Activated CD8-positive, alpha-beta T cell treated with anti-CD3 and anti-CD28 coated beads, Interleukin-2, amount 10 ng/mL, durations not matched to agents 7 days and 5 days (primary cell): ENCODE measurements around the gene MRS2. TPM values are rescaled to one million over a fixed set of nuclear protein-coding genes. Genes with fewer than 3 reads are reported as not detected.
A peak's percentile ranks its signal among the peaks of the same experiment; 100 is the strongest.
"Not testable (repeated sequence)": the region's sequence is repeated elsewhere in the genome, so short reads cannot be mapped to it uniquely, and the experiment has no call there.

Source experiments
- ATAC-seq: fragments of 150-1000 bp; cut with Tn5 transposase; one replicate; pipeline ENCODE4 v1.10.0; 2021; ENCODE audit warnings: moderate library complexity
- CTCF ChIA-PET: fragments of 350-600 bp; sonication (Branson Sonifier 250); formaldehyde crosslinking; loops from one replicate; lab custom pipeline; 2021; ENCODE audit warnings: antibody characterized with exemption; lab: Charles Lee
- POLR2A ChIA-PET: fragments of 350-600 bp; sonication (Branson Sonifier 250); formaldehyde crosslinking; loops from one replicate; lab custom pipeline; 2021; ENCODE audit warnings: antibody characterized with exemption; lab: Charles Lee
- DNase-seq: peaks from one replicate; pipeline ENCODE4 v3.0.0-alpha.2; 2020
- H3K27ac Mint-ChIP-seq: one replicate; pipeline ENCODE4 v1.8.0; 2021; ENCODE audit warnings: mild to moderate bottlenecking, mixed read lengths
- H3K27me3 Mint-ChIP-seq: one replicate; pipeline ENCODE4 v1.8.0; 2021; ENCODE audit warnings: low read depth, mixed read lengths
- H3K36me3 Mint-ChIP-seq: one replicate; pipeline ENCODE4 v1.8.0; 2021; ENCODE audit warnings: low read depth, mixed read lengths
- H3K4me1 Mint-ChIP-seq: one replicate; pipeline ENCODE4 v1.8.0; 2021; ENCODE audit warnings: low read depth, mixed read lengths
- H3K4me3 Mint-ChIP-seq: one replicate; pipeline ENCODE4 v1.8.0; 2021; ENCODE audit warnings: mild to moderate bottlenecking, mixed read lengths
- H3K9me3 Mint-ChIP-seq: one replicate; pipeline ENCODE4 v1.8.0; 2022; ENCODE audit warnings: mixed read lengths; ENCODE audit not compliant: insufficient read depth
- total RNA-seq, 2 experiments: library from RNA; stranded (reverse); gene quantifications; one replicate each; pipeline ENCODE4 v1.2.3, GENCODE V29; 2021

MRS2 gene
- total RNA-seq, 2 experiments from 2014 or later: 20.3 to 21.3 TPM

- H3K4me1 Mint-ChIP-seq, H3K27ac Mint-ChIP-seq, POLR2A ChIA-PET, H3K9me3 Mint-ChIP-seq, DNase-seq, H3K27me3 Mint-ChIP-seq, H3K4me3 Mint-ChIP-seq, ATAC-seq: not testable (repeated sequence)
- H3K36me3 Mint-ChIP-seq: peaks cover 36% of the 10 kb centered on the region
- CTCF ChIA-PET: interaction anchor here (1.0 to 1.7 kb wide), 2 partner anchors 12 to 16 kb away, joined by 3 to 6 read pairs; partner anchors contain the start of gene MRS2
These were observed 11.8 kb downstream of the MRS2 start for GRCh38 chr6:24414531-24414930.

GRCh38 chr6:24415753-24416152, 13.0 kb downstream of the MRS2 start:
- DNase-seq: no peak
- POLR2A ChIA-PET: no interaction called here
- peaks cover 4% of the 10 kb centered on the region for H3K4me1 Mint-ChIP-seq
- H3K4me3 Mint-ChIP-seq: no peak overlapping the region
- H3K27me3 Mint-ChIP-seq: no peaks in the 10 kb centered on the region
- CTCF ChIA-PET: interaction anchor here (0.5 to 1.3 kb wide), 3 partner anchors 13 to 166 kb away, joined by 3 to 6 read pairs (median 3); partner anchors contain the start of gene MRS2
- no peak for ATAC-seq
- H3K27ac Mint-ChIP-seq: no peak overlapping the region
- no peaks in the 10 kb centered on the region for H3K9me3 Mint-ChIP-seq
- peaks cover 38% of the 10 kb centered on the region for H3K36me3 Mint-ChIP-seq

GRCh38 chr6:24419526-24419925, 16.8 kb downstream of the MRS2 start:
- Mint-ChIP-seq H3K9me3 (no peaks in the 10 kb centered on the region), H3K36me3 (peaks cover 42% of the 10 kb centered on the region), H3K4me3 (no peak overlapping the region), H3K27me3 (no peaks in the 10 kb centered on the region), H3K27ac (no peak overlapping the region), H3K4me1 (no peaks in the 10 kb centered on the region)
- ATAC-seq: no peak
- ChIA-PET POLR2A (no interaction called here), CTCF (interaction anchor here (1.1 to 3.8 kb wide), 3 partner anchors 9 to 247 kb away, joined by 3 to 22 read pairs (median 3); partner anchors contain the start of genes ACOT13 and TDP2)
- DNase-seq: no peak

- H3K27me3 Mint-ChIP-seq: no peaks in the 10 kb centered on the region
- no peak overlapping the region for H3K27ac Mint-ChIP-seq
- CTCF ChIA-PET: interaction anchor here (1.1 to 1.9 kb wide), 3 partner anchors 16 to 96 kb away, joined by 3 to 8 read pairs (median 3); no protein-coding TSS in a partner anchor
- ATAC-seq (no peak), DNase-seq (no peak)
- H3K4me1 Mint-ChIP-seq: no peaks in the 10 kb centered on the region
- POLR2A ChIA-PET: no interaction called here
- no peaks in the 10 kb centered on the region for H3K9me3 Mint-ChIP-seq
- no peak overlapping the region for H3K4me3 Mint-ChIP-seq
- H3K36me3 Mint-ChIP-seq: peaks cover 31% of the 10 kb centered on the region
These were observed 22.4 kb downstream of the MRS2 start for GRCh38 chr6:24425091-24425490.

GRCh38 chr6:24426729-24427446, 24.2 kb downstream of the MRS2 start:
- DNase-seq (no peak), ATAC-seq (no peak)
- H3K27me3 Mint-ChIP-seq: no peaks in the 10 kb centered on the region
- H3K27ac Mint-ChIP-seq: no peak overlapping the region
- H3K4me3 Mint-ChIP-seq: no peak overlapping the region
- ChIA-PET POLR2A (no interaction called here), CTCF (no interaction called here)
- H3K9me3 Mint-ChIP-seq: no peaks in the 10 kb centered on the region
- H3K4me1 Mint-ChIP-seq: no peaks in the 10 kb centered on the region
- H3K36me3 Mint-ChIP-seq: peaks cover 25% of the 10 kb centered on the region

GRCh38 chr6:24428615-24429014, 25.9 kb downstream of the MRS2 start:
- H3K27me3 Mint-ChIP-seq: no peaks in the 10 kb centered on the region
- H3K36me3 Mint-ChIP-seq: peaks cover 15% of the 10 kb centered on the region
- H3K4me3 Mint-ChIP-seq: no peak overlapping the region
- DNase-seq (no peak), ATAC-seq (no peak)
- H3K9me3 Mint-ChIP-seq: no peaks in the 10 kb centered on the region
- ChIA-PET CTCF (interaction anchor here (2.5 kb wide), 1 partner anchor 66 kb away, joined by 12 read pairs; the partner anchor contains the start of gene ALDH5A1), POLR2A (no interaction called here)
- H3K27ac Mint-ChIP-seq: no peak overlapping the region
- H3K4me1 Mint-ChIP-seq: no peaks in the 10 kb centered on the region

- ATAC-seq (no peak), DNase-seq (no peak)
- no peaks in the 10 kb centered on the region for H3K27me3 Mint-ChIP-seq
- peaks cover 14% of the 10 kb centered on the region for H3K36me3 Mint-ChIP-seq
- no peaks in the 10 kb centered on the region for H3K9me3 Mint-ChIP-seq
- no peaks in the 10 kb centered on the region for H3K4me1 Mint-ChIP-seq
- no peak overlapping the region for H3K27ac Mint-ChIP-seq
- ChIA-PET POLR2A (interaction anchor here (0.7 kb wide), 1 partner anchor 9 kb away, joined by 3 read pairs; no protein-coding TSS in a partner anchor), CTCF (interaction anchor here (2.5 to 3.3 kb wide), 2 partner anchors 13 to 65 kb away, joined by 12 to 36 read pairs; partner anchors contain the start of gene ALDH5A1)
- H3K4me3 Mint-ChIP-seq: no peak overlapping the region
These were observed 26.4 kb downstream of the MRS2 start for GRCh38 chr6:24429146-24429545.

DNA sequence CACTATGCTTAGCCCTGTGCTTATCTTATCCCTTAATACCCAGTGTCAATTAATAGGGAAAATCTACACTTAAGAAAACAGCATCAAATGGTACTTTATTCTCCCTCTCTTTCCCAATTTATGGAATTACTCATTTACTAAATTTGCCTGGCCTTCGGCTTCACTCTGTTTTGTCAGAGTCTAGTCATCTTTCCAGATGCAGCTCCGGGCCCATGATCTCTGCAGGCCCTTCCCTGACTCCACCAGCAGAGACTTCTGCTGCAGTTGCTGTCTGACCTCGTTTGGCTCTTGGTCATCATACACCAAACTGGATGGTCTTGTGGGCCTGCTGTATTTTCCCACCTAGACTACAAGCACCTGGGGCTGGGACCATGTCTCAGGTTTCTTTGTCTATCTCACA, 27.4 kb downstream of the MRS2 start:
- CTCF ChIA-PET: interaction anchor here (0.7 to 3.3 kb wide), 12 partner anchors 9 to 236 kb away, joined by 3 to 36 read pairs (median 5); partner anchors contain the start of genes ACOT13, ALDH5A1 and TDP2
- H3K36me3 Mint-ChIP-seq: peaks cover 6% of the 10 kb centered on the region
- H3K27me3 Mint-ChIP-seq: no peaks in the 10 kb centered on the region
- no peak for ATAC-seq
- no peak for DNase-seq
- POLR2A ChIA-PET: interaction anchor here (0.7 kb wide), 1 partner anchor 8 kb away, joined by 3 read pairs; no protein-coding TSS in a partner anchor
- no peaks in the 10 kb centered on the region for H3K4me1 Mint-ChIP-seq
- H3K4me3 Mint-ChIP-seq: no peak overlapping the region
- H3K27ac Mint-ChIP-seq: no peak overlapping the region
- H3K9me3 Mint-ChIP-seq: no peaks in the 10 kb centered on the region

- H3K4me3 Mint-ChIP-seq: no peak overlapping the region
- H3K36me3 Mint-ChIP-seq: peaks cover 6% of the 10 kb centered on the region
- no peak overlapping the region for H3K27ac Mint-ChIP-seq
- DNase-seq (peak; percentile 39), ATAC-seq (no peak)
- ChIA-PET POLR2A (no interaction called here), CTCF (interaction anchor here (0.7 to 3.3 kb wide), 16 partner anchors 10 to 312 kb away, joined by 3 to 36 read pairs (median 4); partner anchors contain the start of genes ACOT13, ALDH5A1 and TDP2)
- H3K27me3 Mint-ChIP-seq: no peaks in the 10 kb centered on the region
- no peaks in the 10 kb centered on the region for H3K9me3 Mint-ChIP-seq
- H3K4me1 Mint-ChIP-seq: no peaks in the 10 kb centered on the region
These were observed 28.3 kb downstream of the MRS2 start for GRCh38 chr6:24431045-24431451.

- CTCF ChIA-PET: interaction anchor here (1.4 to 1.8 kb wide), 3 partner anchors 10 to 88 kb away, joined by 4 to 5 read pairs (median 4); no protein-coding TSS in a partner anchor
- no peak for ATAC-seq
These were observed 29.9 kb downstream of the MRS2 start for GRCh38 chr6:24432611-24433010.

DNA sequence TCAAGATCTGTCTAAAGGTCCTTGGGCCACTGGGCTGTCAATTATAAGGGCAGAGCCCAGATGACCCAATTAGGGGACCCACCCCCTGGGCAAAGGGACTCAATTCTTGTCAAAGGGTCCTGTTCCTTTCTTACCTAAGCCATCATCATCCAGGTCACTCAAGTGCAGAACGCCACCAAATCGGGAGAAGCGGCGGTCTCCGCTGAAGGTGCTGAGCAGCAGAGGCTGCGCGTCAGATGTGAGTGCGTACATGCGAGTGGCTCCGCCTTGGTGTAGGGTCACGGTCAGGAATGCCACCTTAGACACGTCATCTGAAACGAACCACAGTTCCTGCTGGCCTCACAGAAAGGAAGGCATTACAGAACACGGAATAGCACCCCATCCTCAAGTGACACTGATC, 34.2 kb downstream of the MRS2 start:
- H3K4me3 Mint-ChIP-seq: no peak overlapping the region
- DNase-seq: no peak
- H3K9me3 Mint-ChIP-seq: no peaks in the 10 kb centered on the region
- ChIA-PET POLR2A (no interaction called here), CTCF (interaction anchor here (1.4 kb wide), 1 partner anchor 259 kb away, joined by 3 read pairs; no protein-coding TSS in a partner anchor)
- no peaks in the 10 kb centered on the region for H3K36me3 Mint-ChIP-seq
- no peak overlapping the region for H3K27ac Mint-ChIP-seq
- H3K27me3 Mint-ChIP-seq: no peaks in the 10 kb centered on the region
- ATAC-seq: no peak
- H3K4me1 Mint-ChIP-seq: peaks cover 7% of the 10 kb centered on the region

More at GRCh38 chr6:24432611-24433010, 29.9 kb downstream of the MRS2 start:
- DNase-seq: no peak
- H3K27ac Mint-ChIP-seq: no peak overlapping the region
- H3K36me3 Mint-ChIP-seq: no peaks in the 10 kb centered on the region
- H3K27me3 Mint-ChIP-seq: no peaks in the 10 kb centered on the region
- POLR2A ChIA-PET: no interaction called here
- no peaks in the 10 kb centered on the region for H3K4me1 Mint-ChIP-seq
- no peaks in the 10 kb centered on the region for H3K9me3 Mint-ChIP-seq
- H3K4me3 Mint-ChIP-seq: no peak overlapping the region
